NOMO-1 (cell line): ENCODE measurements around the gene AGXT2.
A peak's percentile ranks its signal among the peaks of the same experiment; 100 is the strongest.

Source experiments
- DNase-seq, 2 experiments: peaks; one replicate each; lab custom pipeline; 2025; ENCODE audit not compliant: unreplicated experiment in 2 of 2; lab: John Stamatoyannopoulos, UW

The AGXT2 gene

GRCh38 chr5:35023391-35024178 is 24.2 kb downstream of the AGXT2 start:
- no peak for DNase-seq

- DNase-seq, result peak; percentile 32 to 67
Observed at GRCh38 chr5:35016174-35017051, 31.3 kb downstream of the AGXT2 start.

DNA sequence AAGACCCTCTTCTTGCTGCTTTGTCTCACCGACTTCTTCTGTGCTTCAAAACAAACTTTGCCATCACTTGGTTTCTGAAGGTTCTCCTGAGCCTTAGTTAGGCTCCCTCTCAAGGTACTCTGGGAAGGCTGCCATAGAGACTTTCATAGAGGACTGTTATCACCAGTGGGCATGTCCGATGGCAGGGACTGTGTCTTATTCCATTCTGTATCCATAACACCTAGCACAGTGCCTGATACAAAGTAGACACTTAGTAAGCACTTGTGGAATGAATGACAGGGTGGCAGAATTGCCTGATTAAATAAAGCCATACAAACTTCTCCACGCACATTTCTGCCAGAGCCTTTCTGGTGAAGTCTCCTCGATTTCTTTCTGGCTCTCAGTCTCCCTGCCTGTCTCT is 32.7 kb downstream of the AGXT2 start:
- DNase-seq, result no peak

DNA sequence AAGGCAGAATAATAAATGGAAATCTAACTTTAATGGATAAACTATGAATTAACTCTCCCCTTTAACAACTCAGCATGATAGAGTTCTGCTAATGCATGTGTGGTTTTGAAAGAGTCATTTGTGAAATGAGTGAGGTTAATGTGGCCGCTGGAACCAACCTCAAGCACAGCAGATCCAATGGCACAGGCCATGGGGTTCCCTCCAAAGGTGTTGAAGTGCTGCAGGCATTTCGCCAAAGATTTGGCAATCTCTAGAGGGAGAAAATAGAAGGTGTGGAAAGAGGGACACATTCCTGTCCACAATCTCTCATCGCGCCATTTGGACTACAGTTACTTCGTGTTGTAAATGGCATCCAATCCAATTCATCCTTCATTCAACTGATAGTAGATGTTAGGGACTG is 35.0 kb downstream of the AGXT2 start:
- DNase-seq, result peak in 1 of 2 experiments; percentile 27

DNA sequence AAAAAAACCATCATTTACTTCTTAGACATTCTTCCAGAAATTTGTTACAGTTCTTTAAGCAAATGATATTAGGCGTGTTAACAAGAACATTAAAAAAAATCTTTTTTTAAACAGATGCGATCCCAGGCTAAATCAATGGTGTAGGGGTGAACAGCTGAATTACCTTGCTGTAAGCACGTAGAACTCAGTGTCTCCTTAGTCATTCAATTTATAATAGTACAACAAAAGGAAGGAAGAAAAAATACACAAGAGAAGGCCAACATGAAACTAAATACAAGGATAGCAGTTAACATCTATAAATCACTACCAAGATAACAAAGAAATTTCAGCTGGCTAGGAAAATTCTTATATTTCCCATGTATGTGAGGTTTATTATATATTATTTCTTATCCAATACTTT is 35.4 kb downstream of the AGXT2 start:
- no peak for DNase-seq

GRCh38 chr5:35010676-35011075 is 37.1 kb downstream of the AGXT2 start:
- no peak for DNase-seq

- DNase-seq, result no peak
Observed at GRCh38 chr5:35009657-35010056, 38.1 kb downstream of the AGXT2 start.

GRCh38 chr5:35009019-35009418 is 38.7 kb downstream of the AGXT2 start:
- no peak for DNase-seq

GRCh38 chr5:35004771-35005170 is 43.0 kb downstream of the AGXT2 start:
- DNase-seq, result no peak

GRCh38 chr5:35004200-35004599 is 43.5 kb downstream of the AGXT2 start:
- DNase-seq, result no peak

GRCh38 chr5:35003018-35003957 is 44.5 kb downstream of the AGXT2 start:
- peak; percentile 77 to 79 for DNase-seq

GRCh38 chr5:35002459-35002858 is 45.3 kb downstream of the AGXT2 start:
- DNase-seq, result no peak

DNA sequence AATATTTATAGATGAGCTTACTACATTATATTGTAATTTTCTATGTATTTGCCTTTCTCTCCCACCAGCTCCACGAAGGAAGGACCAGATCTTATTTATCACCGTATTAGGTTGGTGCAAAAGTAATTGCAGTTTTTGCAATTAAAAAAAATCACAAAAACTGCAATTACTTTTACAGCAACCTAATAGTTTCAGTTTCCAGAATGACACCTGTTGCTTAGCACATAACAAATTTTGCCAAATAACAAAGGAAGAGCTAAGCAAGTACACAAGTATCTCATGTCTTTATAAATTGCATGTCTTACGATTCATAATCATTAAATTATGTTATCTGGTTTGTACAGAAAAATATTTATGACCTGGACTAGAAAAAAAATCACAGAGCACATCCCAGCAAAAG is 45.9 kb downstream of the AGXT2 start:
- no peak for DNase-seq

GRCh38 chr5:34998058-34998789 is 49.5 kb downstream of the AGXT2 start:
- no peak for DNase-seq

DNA sequence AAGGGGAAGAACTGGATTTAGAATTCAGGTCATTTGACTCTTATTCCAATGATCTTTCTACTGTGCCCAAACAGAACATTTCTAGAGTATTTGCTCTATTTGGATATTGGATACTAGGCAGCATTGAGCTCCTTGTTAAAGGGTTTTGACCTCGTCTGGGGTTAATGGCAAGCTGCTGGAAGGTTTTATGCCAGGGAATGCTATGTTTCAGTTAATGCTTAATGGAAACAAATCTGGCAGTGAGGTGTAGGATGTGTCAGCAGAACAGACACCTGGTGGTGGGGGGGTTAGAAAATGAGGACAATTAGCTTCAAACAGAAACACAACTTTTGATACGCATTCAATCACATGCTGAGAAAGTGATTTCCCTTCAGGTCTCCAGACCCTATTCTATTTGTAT is 51.5 kb downstream of the AGXT2 start:
- no peak for DNase-seq

GRCh38 chr5:34993951-34994350 is 53.8 kb downstream of the AGXT2 start:
- DNase-seq, result no peak

DNA sequence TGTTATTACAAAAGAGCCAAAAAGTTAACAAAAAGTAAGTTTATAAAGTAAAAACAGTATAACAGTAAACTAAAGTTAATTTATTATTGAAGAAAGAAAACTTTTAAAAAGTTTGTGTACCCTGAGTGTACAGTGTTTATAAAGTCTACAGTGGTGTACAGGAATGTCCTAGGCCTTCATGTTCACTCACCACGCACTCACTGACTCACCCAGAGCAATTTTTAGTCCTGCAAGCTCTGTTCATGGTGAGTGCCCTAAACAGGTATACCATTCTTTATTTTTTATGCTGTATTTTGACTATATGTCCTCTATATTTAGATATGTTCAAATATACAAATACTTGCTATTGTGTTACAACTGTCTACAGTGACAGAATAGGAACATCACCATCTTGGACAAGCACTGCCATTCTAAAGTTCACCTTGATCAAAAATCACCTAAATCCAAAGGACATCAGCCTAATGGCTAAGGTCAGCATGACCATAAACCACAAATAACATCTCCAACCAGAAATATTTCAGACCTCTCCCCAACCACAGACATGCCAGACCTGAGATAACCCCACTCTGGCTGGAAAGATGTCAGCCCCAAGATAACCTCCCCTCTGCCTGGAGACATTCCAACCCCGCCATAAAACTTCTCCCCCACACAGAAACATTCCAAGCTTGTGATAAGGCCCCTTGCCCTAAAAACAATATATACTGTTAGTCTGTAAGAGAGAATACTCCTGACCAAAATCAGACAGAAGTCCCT is 56.1 kb downstream of the AGXT2 start:
- no peak for DNase-seq

DNA sequence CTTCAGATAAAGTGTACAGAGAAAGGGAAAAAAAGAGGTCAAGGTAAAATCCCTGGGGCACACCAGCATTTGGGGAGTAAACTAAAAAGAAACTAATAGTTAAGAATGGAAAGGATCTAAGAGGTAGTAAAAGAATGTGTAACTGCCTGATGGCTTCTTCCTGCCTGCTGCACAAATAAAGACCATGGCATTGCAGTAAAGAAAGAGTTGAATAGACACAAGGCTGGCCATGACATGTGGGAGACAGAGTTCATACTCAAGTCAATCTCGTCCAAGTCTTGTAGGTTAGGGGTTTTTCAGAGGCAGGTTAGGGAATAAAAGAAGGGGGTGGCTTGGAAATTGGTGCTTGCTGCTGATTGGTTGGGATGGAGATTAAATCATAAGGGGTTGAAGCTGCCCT is 60.8 kb downstream of the AGXT2 start:
- no peak for DNase-seq

DNA sequence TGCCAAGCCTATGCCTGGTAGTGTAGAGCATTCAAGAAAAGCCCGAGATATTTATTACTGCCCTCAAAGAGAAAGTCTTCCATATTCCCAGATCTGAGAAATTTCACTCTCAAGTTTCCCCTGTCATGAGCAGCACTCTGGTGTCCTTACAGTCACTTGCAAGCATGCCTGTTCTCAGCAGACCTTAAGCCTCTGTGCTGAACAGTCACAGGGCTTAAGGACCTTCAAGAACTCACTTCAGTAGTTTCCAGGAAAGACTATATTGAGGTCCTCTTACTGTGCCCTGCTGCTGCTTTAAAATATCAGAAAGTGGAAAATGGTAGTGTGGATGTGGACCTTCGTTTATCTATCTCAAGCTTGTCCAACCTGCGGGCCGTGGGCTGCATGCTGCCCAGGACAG is 64.9 kb downstream of the AGXT2 start:
- no peak for DNase-seq

DNA sequence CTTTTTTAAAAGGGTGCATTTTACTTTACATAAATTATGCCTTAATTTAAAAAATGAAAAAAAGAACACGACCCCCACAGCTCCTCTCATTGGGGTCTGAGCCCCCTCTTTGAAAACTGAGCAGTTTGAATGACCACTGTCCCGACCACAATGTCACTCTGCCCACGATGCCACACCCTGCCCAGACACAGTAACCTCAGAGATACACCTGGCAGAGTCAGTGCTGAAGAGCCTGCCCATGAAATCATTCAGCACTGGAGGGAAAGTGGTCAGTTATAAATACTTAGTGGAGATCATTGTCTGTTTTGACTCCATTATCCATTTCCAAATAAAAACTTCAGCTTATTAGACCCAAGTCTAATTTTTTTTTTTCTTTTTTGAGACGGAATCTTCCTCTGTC is 69.1 kb downstream of the AGXT2 start:
- DNase-seq, result no peak
